Hematopoietic multipotent progenitor cell treated with erythropoietin and hydrocortisone succinate and interleukin-3 and kit ligand, for 15 days (in vitro differentiated cells): ENCODE results near the gene FSTL3.
"Not testable (repeated sequence)": the region's sequence is repeated elsewhere in the genome, so short reads cannot be mapped to it uniquely, and the experiment has no call there.

Experiments used
- DNase-seq: peaks from one replicate; pipeline ENCODE4 v3.0.0-alpha.2; 2015; ENCODE audit warnings: low spot score

Gene FSTL3

DNA sequence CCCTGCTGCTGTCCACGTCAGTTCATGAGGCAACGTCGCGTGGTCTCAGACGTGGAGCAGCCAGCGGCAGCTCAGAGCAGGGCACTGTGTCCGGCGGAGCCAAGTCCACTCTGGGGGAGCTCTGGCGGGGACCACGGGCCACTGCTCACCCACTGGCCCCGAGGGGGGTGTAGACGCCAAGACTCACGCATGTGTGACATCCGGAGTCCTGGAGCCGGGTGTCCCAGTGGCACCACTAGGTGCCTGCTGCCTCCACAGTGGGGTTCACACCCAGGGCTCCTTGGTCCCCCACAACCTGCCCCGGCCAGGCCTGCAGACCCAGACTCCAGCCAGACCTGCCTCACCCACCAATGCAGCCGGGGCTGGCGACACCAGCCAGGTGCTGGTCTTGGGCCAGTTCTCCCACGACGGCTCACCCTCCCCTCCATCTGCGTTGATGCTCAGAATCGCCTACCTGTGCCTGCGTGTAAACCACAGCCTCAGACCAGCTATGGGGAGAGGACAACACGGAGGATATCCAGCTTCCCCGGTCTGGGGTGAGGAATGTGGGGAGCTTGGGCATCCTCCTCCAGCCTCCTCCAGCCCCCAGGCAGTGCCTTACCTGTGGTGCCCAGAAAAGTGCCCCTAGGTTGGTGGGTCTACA, 6.6 kb downstream of the FSTL3 start:
- DNase-seq = no peak

DNA sequence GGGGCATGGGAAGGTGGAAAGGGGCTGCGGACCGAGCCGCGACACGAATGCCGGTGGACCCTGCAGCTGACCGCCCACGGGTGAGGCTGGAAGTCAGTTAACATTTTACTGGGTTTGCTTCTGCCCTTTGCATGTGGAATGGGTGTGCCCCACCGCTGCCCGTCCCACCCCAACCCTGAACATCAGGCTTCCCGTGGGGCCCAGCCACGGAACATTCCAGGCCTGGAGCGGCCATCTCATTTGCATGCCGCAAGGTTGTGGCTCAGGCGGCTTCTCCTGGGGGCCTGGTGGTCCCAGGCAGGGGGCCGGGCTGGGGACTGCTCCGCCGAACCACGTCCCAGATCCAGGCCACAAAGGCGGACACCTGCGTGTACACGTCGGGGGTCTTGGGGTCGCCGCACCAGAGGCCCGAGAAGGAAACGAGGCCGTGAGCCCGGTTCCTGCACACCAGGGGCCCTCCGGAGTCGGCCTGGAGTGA, 9.3 kb downstream of the FSTL3 start:
- DNase-seq = no peak

DNA sequence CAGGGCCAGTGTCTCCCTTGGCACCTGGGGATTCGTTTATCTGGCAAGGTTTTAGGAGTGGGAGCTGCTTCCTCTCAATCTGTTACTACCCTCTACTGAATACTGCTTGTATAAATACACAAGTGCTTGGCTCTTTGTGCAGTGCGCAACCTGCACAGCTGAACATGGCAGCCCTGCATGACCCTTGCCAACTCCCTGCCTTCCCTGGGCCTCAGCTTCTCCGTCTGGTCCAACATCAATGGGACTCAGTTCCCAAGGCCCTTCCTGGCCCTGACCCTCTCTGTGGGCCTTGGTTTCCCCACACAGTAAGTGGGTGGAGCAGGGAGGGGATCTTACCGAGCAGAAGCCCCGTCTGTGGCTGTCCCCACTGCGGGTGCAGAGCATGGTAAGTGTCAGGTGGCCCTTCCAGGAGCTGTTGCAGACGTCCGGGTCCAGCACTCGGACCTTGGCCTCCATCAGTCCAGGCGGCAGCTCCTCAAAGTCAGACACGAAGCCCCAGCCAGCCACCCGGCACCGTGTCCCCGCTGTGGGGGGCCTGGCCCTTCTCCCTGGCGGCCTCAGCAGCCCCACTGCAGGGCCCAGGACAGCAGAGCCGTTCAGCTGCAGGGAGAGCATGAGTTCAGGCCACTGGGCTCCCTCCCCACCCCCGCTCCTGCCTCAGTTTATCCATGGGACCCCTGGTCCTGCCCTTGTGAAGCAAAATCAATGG, 10.6 kb downstream of the FSTL3 start:
- DNase-seq = no peak

DNA sequence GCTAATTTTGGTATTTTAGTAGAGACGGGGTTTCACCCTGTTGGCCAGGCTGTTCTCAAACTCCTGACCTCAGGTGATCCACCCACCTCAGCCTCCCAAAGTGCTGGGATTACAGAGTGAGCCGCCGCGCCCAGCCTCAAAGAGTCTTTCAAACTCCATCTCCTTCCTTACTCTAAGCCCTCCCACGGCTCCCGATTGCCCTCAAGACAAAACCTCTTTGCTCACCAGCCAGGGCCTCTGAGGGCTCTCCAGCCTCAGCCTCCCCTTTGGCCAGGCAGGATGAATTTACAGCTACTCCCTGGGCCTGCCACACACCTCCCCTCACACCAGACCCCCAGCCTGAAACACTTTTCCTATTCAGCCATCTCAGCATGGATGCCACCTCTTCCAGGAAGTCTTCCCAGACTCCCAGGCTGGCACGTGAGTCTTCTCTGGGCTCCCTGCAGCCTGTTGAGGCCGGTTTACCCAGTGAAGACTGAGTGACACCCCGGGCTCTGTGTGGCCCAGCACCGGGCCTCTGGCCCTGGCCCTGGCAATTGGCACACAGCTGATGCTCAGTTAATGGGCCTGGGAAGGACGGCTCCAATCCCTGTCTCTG, 11.5 kb downstream of the FSTL3 start:
- DNase-seq = no peak

DNA sequence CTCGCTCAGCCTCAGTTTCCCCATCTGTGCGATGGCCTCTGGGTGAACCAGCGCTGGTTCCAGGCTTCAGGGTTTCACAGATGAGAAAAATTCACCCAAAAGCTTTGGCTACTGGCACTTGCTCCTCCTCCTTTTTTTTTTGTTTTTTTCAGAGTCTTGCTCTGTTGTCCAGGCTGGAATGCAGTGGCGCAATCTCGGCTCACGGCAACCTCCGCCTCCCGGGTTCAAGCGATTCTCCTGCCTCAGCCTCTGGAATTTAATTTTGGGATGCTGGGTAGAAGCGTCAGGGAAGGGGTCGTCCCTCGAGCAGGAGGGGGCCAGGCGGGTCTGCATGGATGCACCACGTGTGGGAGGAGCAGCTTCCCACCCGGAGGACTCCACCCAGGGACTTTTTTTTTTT, 12.0 kb downstream of the FSTL3 start:
- no peak for DNase-seq

DNA sequence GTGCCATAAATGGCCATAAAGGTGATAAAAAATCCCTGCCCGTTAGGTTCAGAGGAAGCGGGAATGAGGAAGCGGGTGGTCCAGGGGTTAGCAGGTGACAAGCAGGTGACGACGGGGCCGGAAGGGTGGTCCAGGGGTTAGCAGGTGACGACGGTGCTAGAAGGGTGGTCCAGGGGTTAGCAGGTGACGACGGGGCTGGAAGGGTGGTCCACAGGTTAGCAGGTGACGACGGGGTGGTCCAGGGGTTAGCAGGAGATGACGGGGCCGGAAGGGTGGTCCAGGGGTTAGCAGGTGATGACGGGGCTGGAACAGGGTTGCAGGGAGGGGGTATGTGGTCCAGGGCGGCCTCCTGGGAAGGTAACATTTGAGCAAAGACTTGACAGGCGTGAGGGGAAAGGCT, 12.8 kb downstream of the FSTL3 start:
- DNase-seq = no peak

DNA sequence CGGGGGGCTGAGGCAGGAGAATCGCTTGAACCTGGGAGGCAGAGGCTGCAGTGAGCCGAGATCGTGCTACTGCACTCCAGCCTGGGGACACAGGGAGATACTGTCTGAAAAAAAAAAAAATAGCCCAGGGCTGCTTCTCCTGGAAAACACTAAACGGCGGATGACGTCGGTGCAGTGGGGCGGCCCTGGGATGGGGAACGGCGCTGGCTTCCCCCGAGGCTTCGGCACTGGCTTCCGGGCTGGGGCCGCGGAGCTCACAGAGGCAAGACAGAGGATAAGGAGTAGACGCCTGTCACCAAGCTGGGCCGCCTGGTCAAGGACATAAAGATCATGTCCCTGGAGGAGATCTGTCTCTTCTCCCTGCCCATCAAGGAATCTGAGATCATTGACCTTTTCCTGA, 14.0 kb downstream of the FSTL3 start:
- no peak for DNase-seq

DNA sequence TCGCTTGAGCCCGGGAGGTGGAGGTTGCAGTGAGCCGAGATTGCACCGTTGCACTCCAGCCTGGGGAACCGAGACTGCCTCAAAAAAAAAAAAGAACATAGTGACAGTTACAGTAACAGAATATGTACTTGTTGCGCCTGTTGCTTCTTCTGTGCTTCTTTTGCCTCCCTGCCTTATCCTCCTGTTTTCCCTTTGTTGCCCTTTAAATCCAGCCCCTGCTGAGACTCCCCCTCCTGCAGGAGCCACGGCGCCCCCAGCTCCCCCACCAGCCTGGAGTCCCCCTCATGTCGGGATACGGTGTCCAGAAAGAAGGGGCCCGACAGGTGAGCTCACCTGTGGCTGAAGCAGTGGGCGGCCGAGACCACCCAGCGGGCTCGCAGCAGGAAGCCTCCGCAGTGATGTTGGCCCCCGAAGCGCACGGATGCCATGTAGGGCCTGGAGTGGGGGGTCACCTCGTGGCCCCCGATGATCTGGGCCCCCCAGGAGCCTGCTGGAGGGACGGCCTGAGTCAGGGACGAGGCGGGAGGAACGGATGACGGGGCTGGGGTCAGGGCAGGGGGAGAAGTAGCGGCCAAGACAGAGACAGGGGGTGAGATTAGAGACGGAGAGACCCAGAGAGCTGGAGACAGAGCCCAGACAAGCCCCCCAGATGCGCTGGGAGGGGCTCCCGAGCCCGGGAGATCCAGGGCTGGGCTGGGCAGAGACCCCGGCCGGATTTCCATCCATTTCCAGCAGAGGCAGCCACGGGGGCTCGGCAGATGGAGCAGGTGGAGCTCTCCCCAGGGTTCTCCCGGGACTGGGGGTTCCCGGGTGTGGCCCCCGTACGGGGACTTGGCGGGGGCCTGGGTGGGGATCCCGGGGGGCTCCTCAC, 18.5 kb downstream of the FSTL3 start:
- DNase-seq = no peak

DNA sequence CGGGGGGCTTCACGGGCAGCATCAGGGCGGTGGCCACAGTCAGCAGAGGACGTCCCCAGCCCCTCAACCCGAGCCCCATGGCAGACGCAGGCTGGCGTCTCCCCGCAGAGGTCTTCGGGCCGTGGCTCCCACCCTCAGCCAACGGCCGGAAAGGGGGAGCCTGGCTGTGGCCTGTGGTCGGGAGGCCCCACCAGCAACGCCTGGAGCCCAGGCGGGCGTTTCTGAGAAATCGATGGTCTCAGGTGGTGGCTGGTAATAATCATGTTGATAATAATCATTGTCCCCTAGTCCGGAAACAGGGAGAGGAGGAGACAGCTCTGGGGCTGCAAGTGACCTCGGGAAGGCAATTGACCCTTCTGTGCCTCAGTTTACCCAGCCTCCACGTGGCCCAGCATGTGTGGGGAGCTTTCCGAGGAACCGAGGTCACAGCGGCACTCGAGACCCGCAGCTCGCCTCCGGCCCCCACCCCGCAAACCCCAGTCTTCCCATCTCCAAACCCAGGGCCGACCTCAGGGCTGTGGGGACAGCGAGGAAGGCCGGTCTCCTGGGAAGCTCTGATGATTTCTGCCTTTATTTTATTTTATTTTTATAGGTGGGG, 19.3 kb downstream of the FSTL3 start, which contains the start of gene PRSS57:
PRSS57 (minus strand) TSS at position 101 of the 598 bp plus-strand sequence; CDS start at position 79, 22 bp downstream.
- DNase-seq = no peak

DNA sequence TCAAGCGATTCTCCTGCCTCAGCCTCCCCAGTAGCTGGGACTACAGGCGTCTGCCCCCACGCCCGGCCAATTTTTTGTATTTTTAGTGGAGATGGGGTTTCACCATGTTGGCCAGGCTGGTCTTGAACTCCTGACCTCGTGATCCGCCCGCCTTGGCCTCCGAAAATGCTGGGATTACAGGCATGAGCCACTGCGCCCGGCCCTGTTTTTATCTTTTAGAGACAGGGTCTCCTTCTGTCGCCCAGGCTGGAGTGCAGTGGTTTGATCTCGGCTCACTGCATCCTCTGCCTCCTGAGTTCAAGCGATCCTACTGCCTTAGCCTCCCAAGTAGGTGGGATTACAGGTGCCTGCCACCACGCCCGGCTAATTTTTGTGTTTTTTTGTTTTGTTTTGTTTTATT, 22.3 kb downstream of the FSTL3 start:
- DNase-seq = not testable (repeated sequence)

DNA sequence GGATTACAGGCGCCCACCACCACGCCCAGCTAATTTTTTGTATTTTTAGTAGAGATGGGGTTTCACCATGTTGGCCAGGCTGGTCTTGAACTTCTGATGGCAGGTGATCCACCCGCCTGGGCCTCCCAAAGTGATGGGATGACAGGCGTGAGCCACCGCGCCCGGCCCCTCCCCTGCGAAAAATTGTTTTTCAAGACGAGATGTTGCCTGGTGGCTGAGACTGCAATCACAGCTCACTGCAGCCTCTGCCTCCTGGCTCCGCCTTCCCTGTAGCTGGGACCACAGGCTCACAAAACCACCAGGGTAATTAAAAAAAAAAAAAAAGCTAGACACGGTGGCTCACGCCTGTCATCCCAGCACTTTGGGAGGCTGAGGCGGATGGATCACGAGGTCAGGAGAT, 23.7 kb downstream of the FSTL3 start:
- DNase-seq = not testable (repeated sequence)

DNA sequence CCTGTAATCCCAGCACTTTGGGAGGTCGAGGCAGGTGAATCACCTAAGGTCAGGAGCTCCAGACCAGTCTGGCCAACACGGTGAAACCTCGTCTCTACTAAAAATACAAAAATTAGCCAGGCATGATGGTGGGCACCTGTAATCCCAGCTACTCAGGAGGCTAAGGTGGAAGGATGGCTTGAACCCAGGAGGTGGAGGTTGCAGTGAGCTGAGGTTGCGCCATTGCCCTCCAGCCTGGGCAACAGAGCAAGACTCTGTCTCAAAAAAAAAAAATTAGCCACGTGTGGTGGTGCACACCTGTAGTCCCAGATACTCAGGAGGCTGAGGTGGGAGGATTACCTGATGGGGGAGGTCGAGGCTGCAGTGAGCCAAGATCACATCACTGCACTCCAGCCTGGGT, 26.7 kb downstream of the FSTL3 start:
- DNase-seq = not testable (repeated sequence)

DNA sequence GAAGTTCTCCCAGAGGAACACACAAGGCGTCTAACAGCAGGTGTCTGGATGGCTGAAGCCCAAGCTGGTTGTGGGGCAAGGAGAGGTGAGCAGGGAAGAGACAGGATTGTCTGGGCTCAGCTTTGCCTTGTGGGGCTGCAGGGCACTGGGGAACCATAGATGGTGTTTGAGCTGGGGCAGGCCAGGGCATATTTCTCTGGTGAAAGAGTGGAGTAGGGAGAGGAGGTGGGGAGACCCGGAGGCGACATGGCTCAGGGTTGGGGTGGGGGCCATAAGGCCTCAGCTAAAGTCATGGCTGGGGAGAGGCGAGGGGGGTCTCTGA, 27.1 kb downstream of the FSTL3 start:
- no peak for DNase-seq

DNA sequence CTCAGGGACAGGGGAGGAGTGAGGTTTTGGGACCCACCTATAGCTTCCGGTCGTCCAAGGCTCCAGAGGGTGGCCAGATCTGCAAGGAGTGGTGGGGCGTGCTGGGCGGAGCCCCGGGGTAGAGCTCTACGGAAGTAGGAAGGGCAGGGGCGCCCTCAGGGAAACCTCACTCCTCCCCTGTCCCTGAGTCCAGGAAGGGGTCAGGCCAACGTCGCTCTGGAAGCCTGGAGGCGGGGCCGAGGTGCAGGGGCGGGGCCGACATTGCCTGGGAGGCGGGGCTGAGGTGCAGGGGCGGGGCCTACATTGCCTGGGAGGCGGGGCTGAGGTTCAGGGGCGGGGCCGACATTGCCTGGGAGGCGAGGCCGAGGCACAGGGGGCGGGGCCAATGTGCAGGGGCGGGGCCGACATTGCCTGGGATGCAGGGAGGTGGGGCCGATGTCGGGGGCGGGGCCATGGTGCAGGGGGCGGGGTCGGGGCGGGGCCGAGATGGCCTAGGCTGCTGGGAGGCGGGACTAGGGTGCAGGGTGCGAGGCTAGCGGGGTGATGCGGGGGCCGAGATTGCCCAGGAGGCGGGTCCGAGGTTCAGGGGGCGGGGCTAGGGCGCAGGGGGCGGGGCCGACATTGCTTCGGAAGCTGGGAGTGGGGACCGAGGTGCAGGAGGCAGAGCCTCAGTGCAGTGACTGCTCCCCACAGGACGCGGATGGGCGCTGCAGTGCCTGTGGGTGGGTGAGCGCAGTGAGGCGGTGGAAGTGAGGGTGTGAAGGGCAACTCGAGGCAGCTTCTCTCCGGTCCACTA, 27.7 kb downstream of the FSTL3 start:
- peak; percentile 72 for DNase-seq

DNA sequence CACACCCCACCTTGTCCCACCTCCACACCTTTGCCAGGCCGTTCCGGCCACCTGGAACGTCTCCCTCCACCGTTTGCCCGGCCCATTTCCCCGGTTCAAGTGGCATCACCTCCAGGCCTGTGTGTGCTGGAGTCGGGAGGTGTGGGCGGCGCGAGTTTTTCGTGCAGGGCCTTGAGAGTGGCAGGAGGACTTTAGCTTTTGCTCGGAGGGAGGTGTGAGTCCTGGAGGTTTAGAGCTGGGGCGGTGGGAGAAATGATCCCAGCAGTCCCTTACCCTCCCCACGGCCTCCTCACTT, 28.2 kb downstream of the FSTL3 start:
- no peak for DNase-seq

DNA sequence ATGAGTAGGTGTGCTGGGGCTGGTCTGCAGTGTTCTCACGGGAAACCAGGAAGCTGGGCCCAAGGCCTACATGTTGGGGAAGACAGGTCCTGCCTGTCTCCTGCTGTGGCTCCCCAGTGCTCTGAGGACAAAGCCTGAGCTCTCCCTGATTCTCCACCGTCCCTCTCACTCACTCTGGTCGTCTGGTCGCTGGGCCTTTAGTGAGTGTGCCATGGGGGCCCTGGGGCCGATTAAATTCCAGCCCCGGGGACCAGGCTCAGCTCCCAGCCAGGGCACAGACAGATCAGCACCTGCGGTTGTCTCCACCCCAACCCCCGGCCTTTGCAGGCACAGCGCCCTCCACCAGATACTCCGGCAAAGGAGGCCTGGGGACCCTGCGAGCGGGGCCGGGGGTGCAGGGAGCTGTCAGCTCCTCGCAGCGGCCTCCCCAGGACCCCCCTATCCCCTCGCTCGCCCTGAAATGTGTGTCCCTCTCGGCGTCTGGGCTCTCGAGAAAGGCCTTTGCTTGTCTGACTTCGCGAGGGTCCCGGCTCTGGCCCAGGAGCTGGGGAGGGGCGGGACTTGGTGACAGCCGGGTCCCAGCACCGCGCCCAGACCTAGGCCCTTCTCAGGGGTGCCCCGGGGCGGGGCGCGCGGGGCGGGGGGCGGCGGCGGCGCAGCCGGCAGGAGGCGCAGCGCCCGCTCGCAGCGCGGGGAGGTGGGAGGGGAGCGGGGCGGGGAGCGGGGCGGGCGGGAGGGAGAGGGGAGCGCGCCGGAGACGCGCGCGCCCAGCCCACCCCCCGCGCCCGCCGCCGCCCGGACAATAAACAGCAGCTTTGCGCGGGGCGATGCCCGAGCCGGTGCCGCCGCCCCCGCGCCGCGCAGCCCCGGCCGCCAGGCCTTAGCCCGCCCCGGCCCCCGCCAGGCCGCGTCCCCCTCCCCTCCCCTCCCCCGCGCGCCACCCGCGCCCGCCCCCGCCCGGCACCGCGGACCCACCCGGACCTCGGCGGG, 32.3 kb downstream of the FSTL3 start, which contains the start of gene PALM:
PALM (plus strand) TSS at position 782 of the 990 bp plus-strand sequence. CDS start 212 bp downstream, outside the sequence.
- DNase-seq = no peak

DNA sequence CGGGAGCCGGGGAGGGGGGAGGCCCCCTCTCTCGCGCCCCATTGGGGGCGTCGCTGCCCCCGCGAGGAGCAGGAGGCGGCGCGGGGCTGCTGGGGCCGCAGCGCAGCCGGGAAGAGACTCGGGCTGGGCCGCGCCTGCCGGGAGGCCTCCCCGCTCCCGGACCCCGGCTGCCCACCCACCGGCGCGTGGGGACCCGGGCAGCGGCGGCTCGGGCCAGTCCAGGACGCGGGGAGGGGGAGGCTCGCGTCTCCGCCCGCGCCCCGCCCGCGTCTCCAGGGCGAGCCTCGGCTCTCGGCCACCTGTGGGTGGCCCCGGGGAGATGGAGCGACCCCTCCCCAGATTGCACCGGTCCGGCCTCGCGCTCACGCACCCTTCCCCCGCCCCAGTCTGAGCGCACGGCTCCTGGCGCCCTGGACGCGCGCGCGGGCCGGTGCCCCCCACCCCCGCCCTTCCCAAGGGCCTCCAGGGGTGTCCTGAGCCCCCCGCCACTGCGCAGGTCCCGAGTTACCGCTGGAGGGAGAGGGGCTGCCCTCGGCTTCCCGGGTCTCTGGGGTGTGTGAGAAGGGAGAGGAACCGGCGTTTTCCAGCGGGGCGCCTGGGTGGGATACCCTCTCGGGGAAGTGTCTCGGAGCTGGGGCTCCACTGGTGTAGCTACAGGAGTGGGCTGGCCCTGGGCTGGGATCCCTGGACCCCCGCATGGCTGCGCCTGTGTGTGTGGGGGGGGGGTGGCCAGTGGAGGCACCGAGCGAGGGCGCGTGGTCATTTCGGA, 33.2 kb downstream of the FSTL3 start:
- no peak for DNase-seq

DNA sequence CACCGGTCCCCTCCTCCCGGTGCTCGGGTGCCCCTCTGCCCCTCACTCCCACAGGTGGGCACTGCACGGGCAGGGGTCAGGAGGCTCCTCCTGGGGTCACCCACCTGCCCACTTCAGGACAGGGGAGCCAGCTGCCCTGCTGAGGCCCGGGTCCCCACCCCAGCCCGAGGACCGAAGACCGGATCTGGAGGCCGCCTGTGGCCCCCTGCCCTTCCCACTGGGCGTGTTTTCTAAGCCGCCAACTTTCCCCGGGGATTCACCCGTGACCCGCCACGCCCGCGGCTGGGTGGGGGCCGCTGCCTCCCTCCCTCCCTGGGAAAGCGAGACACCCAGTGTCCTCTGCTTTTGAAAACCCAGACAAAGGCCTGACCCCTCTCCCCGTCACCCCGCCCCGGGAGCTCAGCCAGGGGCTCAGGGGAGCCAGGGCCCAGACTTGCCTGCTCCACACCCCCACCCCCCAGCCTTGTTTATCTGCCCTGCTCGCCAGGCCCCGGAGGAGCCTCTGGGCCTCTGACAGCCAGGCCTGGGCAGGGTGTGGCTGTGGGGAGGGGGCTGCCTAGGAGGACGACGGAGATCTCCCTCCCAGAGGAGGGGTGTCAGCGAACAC, 33.9 kb downstream of the FSTL3 start:
- no peak for DNase-seq

DNA sequence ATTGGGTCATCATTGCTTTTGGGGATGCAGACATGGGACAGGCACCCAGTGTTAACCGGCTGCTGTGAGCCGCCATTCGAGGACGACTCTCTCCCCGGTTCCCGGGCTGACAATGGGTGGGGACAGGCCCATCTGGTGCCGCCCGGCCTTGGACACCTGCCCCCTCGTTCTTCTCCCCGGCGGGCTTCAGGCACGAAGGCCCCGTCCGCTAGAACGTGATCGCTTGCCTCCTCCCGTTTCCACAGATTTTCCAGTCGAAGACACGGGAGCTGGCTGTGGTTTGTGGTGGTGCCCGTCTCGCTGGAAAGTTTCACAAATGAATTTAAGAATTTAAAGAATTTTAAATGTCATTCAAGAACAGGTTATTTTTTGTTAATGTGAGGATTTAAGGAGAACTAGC, 34.6 kb downstream of the FSTL3 start:
- DNase-seq = no peak
